HG03196 (cell line): ENCODE data around the gene ZNF831.

Experiments used
- ATAC-seq: cut with Tn5 transposase; IDR thresholded peaks from one replicate; pipeline ENCODE4 v1.9.1; 2021; ENCODE audit not compliant: unreplicated experiment

Gene ZNF831

GRCh38 chr20:59242714-59243626 is 79.3 kb downstream of the ZNF831 start:
- ATAC-seq: no peak

GRCh38 chr20:59246691-59247400 is 83.2 kb downstream of the ZNF831 start:
- ATAC-seq: no peak

- ATAC-seq: no peak
Measured at GRCh38 chr20:59247731-59248684, 84.4 kb downstream of the ZNF831 start.

GRCh38 chr20:59250293-59250692 is 86.7 kb downstream of the ZNF831 start:
- no peak for ATAC-seq

- no peak for ATAC-seq
Measured at GRCh38 chr20:59253325-59253724, 89.7 kb downstream of the ZNF831 start.

GRCh38 chr20:59253779-59254319 is 90.2 kb downstream of the ZNF831 start:
- ATAC-seq: no peak

- ATAC-seq: no peak
Measured at GRCh38 chr20:59255256-59255655, 91.6 kb downstream of the ZNF831 start.

- no peak for ATAC-seq
Measured at GRCh38 chr20:59258221-59258621, 94.6 kb downstream of the ZNF831 start.

GRCh38 chr20:59259946-59260345 is 96.3 kb downstream of the ZNF831 start:
- ATAC-seq: no peak

GRCh38 chr20:59265298-59265697 is 101.7 kb downstream of the ZNF831 start:
- no peak for ATAC-seq

GRCh38 chr20:59268870-59269269 is 105.2 kb downstream of the ZNF831 start:
- ATAC-seq: no peak

- ATAC-seq: no peak
Measured at GRCh38 chr20:59269411-59270025, 105.9 kb downstream of the ZNF831 start.

GRCh38 chr20:59270380-59270779 is 106.8 kb downstream of the ZNF831 start:
- no peak for ATAC-seq

GRCh38 chr20:59273739-59274357 is 110.2 kb downstream of the ZNF831 start:
- ATAC-seq: no peak

GRCh38 chr20:59276938-59277337 is 113.3 kb downstream of the ZNF831 start:
- no peak for ATAC-seq

GRCh38 chr20:59284470-59284869 is 120.8 kb downstream of the ZNF831 start:
- ATAC-seq: no peak

GRCh38 chr20:59289994-59290393 is 126.4 kb downstream of the ZNF831 start:
- no peak for ATAC-seq

GRCh38 chr20:59291740-59292383 is 128.2 kb downstream of the ZNF831 start:
- ATAC-seq: no peak

GRCh38 chr20:59295531-59295930 is 131.9 kb downstream of the ZNF831 start:
- ATAC-seq: no peak
